Neural cell (in vitro differentiated cells): ENCODE results near the gene VSTM1. TPM values are rescaled to one million over a fixed set of nuclear protein-coding genes. Genes with fewer than 3 reads are reported as not detected.

Experiments used
- H2AFZ ChIP-seq: fragments of 200-600, 300-800 bp; sonication (generic), shearing (Covaris generic); 2 replicates; pipeline ENCODE4 v1.6.0; 2014; ENCODE audit warnings: low read depth, mild to moderate bottlenecking, antibody characterized with exemption, low read length, moderate library complexity
- H3F3A ChIP-seq: fragments of 200-600 bp; shearing (Covaris generic); 2 replicates; pipeline ENCODE4 v1.6.1; 2016; ENCODE audit warnings: mild to moderate bottlenecking, moderate library complexity, mixed read lengths, antibody characterized with exemption, low read length; ENCODE audit not compliant: insufficient read depth, poor library complexity, severe bottlenecking
- H3K27ac ChIP-seq: fragments of 200-600, 300-800 bp; sonication (generic), shearing (Covaris generic); 2 replicates; pipeline ENCODE4 v1.5.1; 2014; ENCODE audit warnings: mild to moderate bottlenecking, low read length, moderate library complexity
- H3K27me3 ChIP-seq: fragments of 300-800, 200-600 bp; sonication (generic), shearing (Covaris generic); 2 replicates; pipeline ENCODE4 v1.6.0; 2014; ENCODE audit warnings: mild to moderate bottlenecking, low read depth, low read length, moderate library complexity; ENCODE audit not compliant: insufficient read depth
- H3K36me3 ChIP-seq: fragments of 300-800, 200-600 bp; sonication (generic), shearing (Covaris generic); 2 replicates; pipeline ENCODE4 v1.5.1; 2014; ENCODE audit warnings: mild to moderate bottlenecking, antibody characterized with exemption, low read length, moderate library complexity; ENCODE audit not compliant: insufficient read depth
- H3K4me2 ChIP-seq: fragments of 300-800, 200-600 bp; sonication (generic), shearing (Covaris generic); 2 replicates; pipeline ENCODE4 v1.6.0; 2014; ENCODE audit warnings: mild to moderate bottlenecking, low read length
- H3K4me3 ChIP-seq: fragments of 300-800, 200-600 bp; sonication (generic), shearing (Covaris generic); 2 replicates; pipeline ENCODE4 v1.5.1; 2014; ENCODE audit warnings: mild to moderate bottlenecking, low read length, moderate library complexity
- H3K79me2 ChIP-seq: fragments of 200-600 bp; shearing (Covaris generic); replicated peaks from 2 replicates; pipeline ENCODE4 v1.6.0; 2014; ENCODE audit warnings: mild to moderate bottlenecking, low read length, moderate library complexity; ENCODE audit not compliant: insufficient read depth
- H3K9ac ChIP-seq: fragments of 300-800, 200-600 bp; sonication (generic), shearing (Covaris generic); 2 replicates; pipeline ENCODE4 v1.6.1; 2016; ENCODE audit warnings: mild to moderate bottlenecking, low read length, mixed read lengths
- H3K9me2 ChIP-seq: fragments of 200-600 bp; shearing (Covaris generic); 2 replicates; pipeline ENCODE4 v1.6.1; 2016; ENCODE audit warnings: mild to moderate bottlenecking, low read length, mixed read lengths; ENCODE audit not compliant: insufficient read depth
- H3K9me3 ChIP-seq: fragments of 200-600, 300-800 bp; sonication (generic), shearing (Covaris generic); 2 replicates; pipeline ENCODE4 v1.6.1; 2016; ENCODE audit warnings: mild to moderate bottlenecking, mixed run types, low read length, moderate library complexity, mixed read lengths
- H4K20me1 ChIP-seq: fragments of 200-600 bp; shearing (Covaris generic); 2 replicates; pipeline ENCODE4 v1.6.1; 2016; ENCODE audit warnings: mild to moderate bottlenecking, mixed run types; ENCODE audit not compliant: insufficient read depth
- CTCF ChIP-seq: fragments of 450-650 bp; IDR thresholded peaks from 2 replicates; pipeline ENCODE4 v1.5.1; 2014; ENCODE audit warnings: antibody characterized with exemption, mild to moderate bottlenecking, moderate library complexity; ENCODE audit not compliant: poor library complexity, severe bottlenecking
- EP300 ChIP-seq: fragments of 450-650 bp; conservative IDR thresholded peaks from 2 replicates; pipeline ENCODE4 v1.6.1; 2014; ENCODE audit warnings: antibody characterized with exemption, mild to moderate bottlenecking, moderate library complexity; ENCODE audit not compliant: poor library complexity, severe bottlenecking
- EZH2 ChIP-seq: fragments of 200-600, 300-800 bp; shearing (Covaris generic), sonication (generic); IDR thresholded peaks from 2 replicates; pipeline ENCODE4 v1.6.1; 2014; ENCODE audit warnings: antibody characterized with exemption, low read length, borderline replicate concordance, mild to moderate bottlenecking; ENCODE audit not compliant: insufficient read depth, poor library complexity, severe bottlenecking
- MXI1 ChIP-seq: fragments of 450-650 bp; conservative IDR thresholded peaks from 2 replicates; pipeline ENCODE4 v1.6.1; 2014; ENCODE audit warnings: antibody characterized with exemption, mild to moderate bottlenecking; ENCODE audit not compliant: poor library complexity, severe bottlenecking
- POLR2AphosphoS5 ChIP-seq: IDR thresholded peaks from 2 replicates; pipeline ENCODE4 v1.6.1; 2012
- RAD21 ChIP-seq: fragments of 450-650 bp; conservative IDR thresholded peaks from 2 replicates; pipeline ENCODE4 v1.6.1; 2014; ENCODE audit warnings: antibody characterized with exemption, mild to moderate bottlenecking, moderate library complexity
- REST ChIP-seq: IDR thresholded peaks from 2 replicates; pipeline ENCODE4 v1.6.1; 2012; ENCODE audit warnings: borderline replicate concordance
- SMC3 ChIP-seq: fragments of 450-650 bp; conservative IDR thresholded peaks from 2 replicates; pipeline ENCODE4 v1.6.1; 2014; ENCODE audit warnings: antibody characterized with exemption, mild to moderate bottlenecking, moderate library complexity; ENCODE audit not compliant: poor library complexity
- TAF1 ChIP-seq: IDR thresholded peaks from 2 replicates; pipeline ENCODE4 v1.6.1; 2012; ENCODE audit warnings: low read depth
- polyA plus RNA-seq: library from polyadenylated mRNA; depleted of rRNA; stranded (reverse); fragments of >200 nt; gene quantifications from 2 replicates; pipeline ENCODE4 v1.2.3, GENCODE V29; 2014

VSTM1 gene
- polyA plus RNA-seq, 1 donor from 2014 or later, result not detected

GRCh38 chr19:54106716-54107115 is 43.0 kb upstream of the VSTM1 start:
- Histone ChIP-seq H3F3A (no peaks in the 10 kb centered on the region), H3K27ac (no peak overlapping the region), H2AFZ (no peak overlapping the region), H3K9me3 (no peaks in the 10 kb centered on the region), H3K4me2 (no peak overlapping the region), H3K9me2 (no peaks in the 10 kb centered on the region), H3K4me3 (no peak overlapping the region), H4K20me1 (no peaks in the 10 kb centered on the region), H3K27me3 (no peaks in the 10 kb centered on the region), H3K36me3 (no peaks in the 10 kb centered on the region), H3K79me2 (peaks cover 16% of the 10 kb centered on the region), H3K9ac (no peak overlapping the region)
- TF ChIP-seq EZH2 (no peak), POLR2AphosphoS5 (no peak), MXI1 (no peak), SMC3 (no peak), RAD21 (no peak), EP300 (no peak), TAF1 (no peak), CTCF (no peak), REST (no peak)

GRCh38 chr19:54105796-54106195 is 42.1 kb upstream of the VSTM1 start:
- no peaks in the 10 kb centered on the region for H3F3A ChIP-seq
- no peak overlapping the region for H3K27ac ChIP-seq
- H3K4me3 ChIP-seq, result no peak overlapping the region
- TF ChIP-seq MXI1, result no peak
- TF ChIP-seq POLR2AphosphoS5, result no peak
- TF ChIP-seq REST, result no peak
- TF ChIP-seq CTCF, result no peak
- no peak for TF ChIP-seq EP300
- TF ChIP-seq EZH2, result no peak
- no peak for TF ChIP-seq SMC3
- TF ChIP-seq RAD21, result no peak
- TF ChIP-seq TAF1, result no peak
- no peaks in the 10 kb centered on the region for H3K27me3 ChIP-seq
- no peaks in the 10 kb centered on the region for H3K36me3 ChIP-seq
- H3K9me3 ChIP-seq, result no peaks in the 10 kb centered on the region
- no peak overlapping the region for H2AFZ ChIP-seq
- H3K79me2 ChIP-seq, result peaks cover 16% of the 10 kb centered on the region
- H4K20me1 ChIP-seq, result no peaks in the 10 kb centered on the region
- no peak overlapping the region for H3K4me2 ChIP-seq
- no peak overlapping the region for H3K9ac ChIP-seq
- no peaks in the 10 kb centered on the region for H3K9me2 ChIP-seq
